BLaER1 treated with 17β-estradiol and CSF1 and Interleukin-3, amounts not matched to agents 10 nM and 100 nM (cell line): ENCODE measurements around the gene MNAT1.
A peak's percentile ranks its signal among the peaks of the same experiment; 100 is the strongest.
"Not testable (repeated sequence)": the region's sequence is repeated elsewhere in the genome, so short reads cannot be mapped to it uniquely, and the experiment has no call there.

ENCODE experiments used
- H3K27ac ChIP-seq, 11 experiments: shearing (Covaris generic); formaldehyde crosslinking; 2 replicates each; pipeline ENCODE4 v1.8.1; 2022
- H3K27me3 ChIP-seq, 11 experiments: shearing (Covaris generic); formaldehyde crosslinking; 2 replicates each; pipeline ENCODE4 v1.8.1; 2022
- H3K36me3 ChIP-seq, 11 experiments: shearing (Covaris generic); formaldehyde crosslinking; 2 replicates each; pipeline ENCODE4 v1.8.1; 2022
- H3K4me1 ChIP-seq, 10 experiments: shearing (Covaris generic); formaldehyde crosslinking; 2 replicates each; pipeline ENCODE4 v1.8.1; 2022
- H3K4me2 ChIP-seq, 11 experiments: shearing (Covaris generic); formaldehyde crosslinking; 2 replicates each; pipeline ENCODE4 v1.8.1; 2022
- H3K4me3 ChIP-seq, 10 experiments: shearing (Covaris generic); formaldehyde crosslinking; 2 replicates each; pipeline ENCODE4 v1.8.1; 2022
- H3K9ac ChIP-seq, 11 experiments: shearing (Covaris generic); formaldehyde crosslinking; 2 replicates each; pipeline ENCODE4 v1.8.1; 2022
- H3K9me3 ChIP-seq, 11 experiments: shearing (Covaris generic); formaldehyde crosslinking; replicated peaks in 1 of 11; 2 replicates each; pipeline ENCODE4 v1.8.1; 2022
- H4K20me1 ChIP-seq, 11 experiments: shearing (Covaris generic); formaldehyde crosslinking; 2 replicates each; pipeline ENCODE4 v1.8.1; 2022
- Cebpa-rat ChIP-seq, 11 experiments: shearing (Covaris generic); IDR thresholded peaks; 2 replicates each; pipeline ENCODE4 v1.8.1; 2022

The MNAT1 gene

GRCh38 chr14:60882219-60882618 lies 147.7 kb downstream of the MNAT1 start:
- Histone ChIP-seq H3K4me1 (no peaks in the 10 kb centered on the region), H3K4me3 (no peak overlapping the region), H4K20me1 (no peaks in the 10 kb centered on the region), H3K9me3 (peaks cover 18 to 33% (median 25%) of the 10 kb centered on the region in 11 experiments; a peak in 21 of 22 replicates), H3K4me2 (no peak overlapping the region), H3K36me3 (peaks cover 12 to 47% (median 23%) of the 10 kb centered on the region in 11 experiments; a peak in 18 of 22 replicates), H3K27ac (no peak overlapping the region), H3K27me3 (no peaks in the 10 kb centered on the region), H3K9ac (no peak overlapping the region)
- no peak for TF ChIP-seq Cebpa-rat (IDR thresholded peaks at IDR 0.05)

DNA sequence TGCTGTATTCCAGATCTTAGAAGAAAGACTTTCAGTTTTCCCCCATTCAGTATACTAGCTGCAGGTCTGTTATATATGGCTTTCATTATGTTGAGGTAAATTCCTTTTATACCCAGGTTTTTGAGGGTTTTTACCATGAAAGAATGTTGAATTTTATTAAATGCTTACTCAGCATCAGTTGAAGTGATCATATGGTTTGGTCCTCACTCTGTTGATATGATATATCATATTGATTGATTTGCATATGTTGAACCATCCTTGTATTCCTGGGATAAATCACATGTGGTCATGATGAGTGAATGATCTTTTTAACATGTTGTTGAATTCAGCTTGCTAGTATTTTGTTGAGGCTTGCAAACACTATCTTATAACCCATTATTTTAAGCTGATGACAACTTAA lies 149.6 kb downstream of the MNAT1 start:
- H3K9ac ChIP-seq = no peak overlapping the region
- H4K20me1 ChIP-seq = no peaks in the 10 kb centered on the region
- no peak for TF ChIP-seq Cebpa-rat (IDR thresholded peaks at IDR 0.05)
- H3K4me2 ChIP-seq = no peak overlapping the region
- no peaks in the 10 kb centered on the region for H3K27me3 ChIP-seq
- no peaks in the 10 kb centered on the region for H3K4me1 ChIP-seq
- H3K27ac ChIP-seq = no peak overlapping the region
- H3K9me3 ChIP-seq = peaks cover 18 to 33% (median 25%) of the 10 kb centered on the region in 11 experiments; a peak in 21 of 22 replicates
- H3K4me3 ChIP-seq = no peak overlapping the region
- peaks cover 12 to 47% (median 23%) of the 10 kb centered on the region in 11 experiments; a peak in 18 of 22 replicates for H3K36me3 ChIP-seq

DNA sequence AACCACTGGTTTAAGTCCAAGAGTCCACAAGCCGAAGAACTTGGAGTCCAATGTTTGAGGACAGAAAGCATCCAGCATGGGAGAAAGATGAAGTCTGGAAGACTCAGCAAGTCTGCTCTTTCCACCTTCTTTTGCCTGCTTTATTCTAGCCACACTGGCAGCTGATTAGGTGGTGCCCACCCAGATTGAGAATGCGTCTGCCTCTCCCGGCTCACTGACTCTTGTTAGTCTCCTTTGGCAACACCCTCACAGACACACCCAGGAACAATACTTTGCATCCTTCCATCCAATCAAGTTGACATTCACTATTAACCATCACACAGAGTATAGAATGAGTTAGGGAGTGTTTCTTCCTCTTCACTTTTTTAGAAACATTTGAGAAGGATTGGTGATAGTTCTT lies 156.1 kb downstream of the MNAT1 start:
- H3K27ac ChIP-seq, H3K9ac ChIP-seq: not testable (repeated sequence)

GRCh38 chr14:60893911-60894310 lies 159.3 kb downstream of the MNAT1 start:
- TF ChIP-seq Cebpa-rat (IDR thresholded peaks at IDR 0.05) = no peak
- H3K9ac ChIP-seq = no peak overlapping the region
- no peak overlapping the region for H3K27ac ChIP-seq
- no peaks in the 10 kb centered on the region; a peak in 1 of 22 replicates for H4K20me1 ChIP-seq
- no peak overlapping the region for H3K4me3 ChIP-seq
- peaks cover 0 to 8% (median 2%) of the 10 kb centered on the region in 10 experiments; a peak in 6 of 20 replicates for H3K4me1 ChIP-seq
- H3K27me3 ChIP-seq = no peaks in the 10 kb centered on the region
- H3K4me2 ChIP-seq = peak overlapping the region in 3 of 11 experiments; percentile 10 to 31 (median 13); a peak in 5 of 22 replicates
- H3K36me3 ChIP-seq = peaks cover 0 to 7% (median 0%) of the 10 kb centered on the region in 11 experiments; a peak in 1 of 22 replicates
- H3K9me3 ChIP-seq = peaks cover 0 to 5% (median 0%) of the 10 kb centered on the region in 11 experiments; a peak in 2 of 22 replicates

More for the DNA sequence above, 156.1 kb downstream of the MNAT1 start:
- H3K4me3 ChIP-seq, H3K4me2 ChIP-seq, H4K20me1 ChIP-seq, H3K36me3 ChIP-seq, H3K27me3 ChIP-seq, H3K4me1 ChIP-seq: not testable (repeated sequence)
- H3K9me3 ChIP-seq = peaks cover 0 to 11% (median under 1%) of the 10 kb centered on the region in 11 experiments; a peak in 3 of 22 replicates

DNA sequence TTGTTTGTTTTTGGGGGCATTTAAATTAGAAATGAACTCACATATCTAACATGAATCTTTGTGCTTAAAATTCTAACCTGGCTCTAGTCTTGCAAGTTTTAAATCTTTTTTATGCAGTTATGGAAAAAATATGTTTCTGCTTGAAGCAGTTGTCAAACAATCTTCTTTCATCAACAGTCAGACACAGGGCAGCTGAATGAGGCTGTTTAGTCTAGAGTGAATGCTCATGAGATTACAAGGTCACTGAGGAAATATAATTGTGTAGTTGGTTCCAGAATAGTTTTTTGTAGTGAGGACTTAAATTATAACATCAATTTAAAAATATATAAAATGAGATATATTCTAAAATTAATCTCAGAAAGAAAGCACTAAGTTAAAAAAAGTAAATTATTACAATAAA lies 169.8 kb downstream of the MNAT1 start:
- no peak overlapping the region for H3K4me3 ChIP-seq
- TF ChIP-seq Cebpa-rat (IDR thresholded peaks at IDR 0.05) = no peak
- H4K20me1 ChIP-seq = no peaks in the 10 kb centered on the region
- no peak overlapping the region for H3K27ac ChIP-seq
- H3K27me3 ChIP-seq = no peaks in the 10 kb centered on the region
- H3K4me2 ChIP-seq = no peak overlapping the region
- no peaks in the 10 kb centered on the region for H3K4me1 ChIP-seq
- H3K36me3 ChIP-seq = no peaks in the 10 kb centered on the region
- H3K9ac ChIP-seq = no peak overlapping the region
- H3K9me3 ChIP-seq = peaks cover 0 to 6% (median 0%) of the 10 kb centered on the region in 11 experiments; a peak in 1 of 22 replicates

DNA sequence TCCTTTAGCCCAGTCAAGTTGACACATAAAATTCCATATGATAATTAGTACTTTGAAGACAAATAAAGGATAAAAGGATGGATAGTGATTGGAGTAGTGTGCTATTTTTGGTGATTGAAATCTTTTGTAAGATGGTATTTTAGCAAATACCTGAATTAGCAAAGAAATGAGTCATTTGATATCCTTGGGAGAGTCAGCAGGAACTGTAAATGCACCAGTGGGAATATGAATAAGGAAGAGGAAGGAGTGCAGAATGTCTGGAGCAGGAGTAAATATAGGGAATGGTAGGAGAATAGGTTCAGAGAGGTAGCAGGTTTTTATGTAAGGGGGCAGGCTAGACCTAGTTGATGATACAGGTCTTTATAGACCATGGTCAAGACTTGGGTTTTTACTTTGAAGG lies 171.4 kb downstream of the MNAT1 start:
- Histone ChIP-seq H3K4me2 (no peak overlapping the region), H3K27me3 (no peaks in the 10 kb centered on the region), H4K20me1 (no peaks in the 10 kb centered on the region), H3K36me3 (no peaks in the 10 kb centered on the region), H3K9ac (no peak overlapping the region), H3K27ac (no peak overlapping the region), H3K9me3 (peaks cover 0 to 7% (median 0%) of the 10 kb centered on the region in 11 experiments; a peak in 1 of 22 replicates), H3K4me3 (no peak overlapping the region), H3K4me1 (no peaks in the 10 kb centered on the region)
- no peak for TF ChIP-seq Cebpa-rat (IDR thresholded peaks at IDR 0.05)

DNA sequence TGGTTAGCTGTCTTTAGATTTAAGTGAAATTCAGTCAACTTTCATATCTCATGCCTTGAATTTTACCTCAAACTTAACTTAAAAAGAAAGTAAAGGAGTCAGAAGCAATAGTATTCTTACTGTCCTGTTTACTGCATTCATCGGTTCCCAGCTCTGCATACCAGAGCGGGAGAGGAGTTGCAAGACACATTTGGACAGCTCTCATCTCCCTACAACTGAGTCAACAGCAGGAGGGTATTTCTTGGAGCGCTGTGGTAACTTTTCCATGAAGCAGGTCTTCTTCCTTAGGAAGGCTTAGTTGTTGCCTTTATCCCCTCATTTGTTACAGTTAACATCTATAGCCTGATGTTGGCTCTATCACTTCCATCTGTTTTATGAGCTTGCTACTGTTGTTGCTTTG lies 181.2 kb downstream of the MNAT1 start:
- H4K20me1 ChIP-seq = no peaks in the 10 kb centered on the region
- H3K4me1 ChIP-seq = peaks cover 0 to 11% (median 6%) of the 10 kb centered on the region in 10 experiments; a peak in 10 of 20 replicates
- peaks cover 0 to 13% (median 8%) of the 10 kb centered on the region in 11 experiments; a peak in 11 of 22 replicates for H3K36me3 ChIP-seq
- TF ChIP-seq Cebpa-rat (IDR thresholded peaks at IDR 0.05) = no peak
- no peak overlapping the region for H3K4me3 ChIP-seq
- H3K27me3 ChIP-seq = no peaks in the 10 kb centered on the region
- no peak overlapping the region for H3K9ac ChIP-seq
- H3K4me2 ChIP-seq = no peak overlapping the region
- H3K9me3 ChIP-seq = peaks cover 0 to 9% (median 0%) of the 10 kb centered on the region in 11 experiments; a peak in 5 of 22 replicates
- H3K27ac ChIP-seq = no peak overlapping the region

- TF ChIP-seq Cebpa-rat (IDR thresholded peaks at IDR 0.05) = no peak
- H3K27ac ChIP-seq = no peak overlapping the region
- H3K4me1 ChIP-seq = no peaks in the 10 kb centered on the region
- no peak overlapping the region for H3K4me3 ChIP-seq
- H3K27me3 ChIP-seq = no peaks in the 10 kb centered on the region
- peaks cover 0 to 8% (median 0%) of the 10 kb centered on the region in 11 experiments; a peak in 4 of 22 replicates for H3K9me3 ChIP-seq
- H3K9ac ChIP-seq = no peak overlapping the region
- peaks cover 0 to 13% (median 8%) of the 10 kb centered on the region in 11 experiments; a peak in 12 of 22 replicates for H3K36me3 ChIP-seq
- H4K20me1 ChIP-seq = no peaks in the 10 kb centered on the region
- H3K4me2 ChIP-seq = no peak overlapping the region
These were observed 187.5 kb downstream of the MNAT1 start for GRCh38 chr14:60922050-60922449.

DNA sequence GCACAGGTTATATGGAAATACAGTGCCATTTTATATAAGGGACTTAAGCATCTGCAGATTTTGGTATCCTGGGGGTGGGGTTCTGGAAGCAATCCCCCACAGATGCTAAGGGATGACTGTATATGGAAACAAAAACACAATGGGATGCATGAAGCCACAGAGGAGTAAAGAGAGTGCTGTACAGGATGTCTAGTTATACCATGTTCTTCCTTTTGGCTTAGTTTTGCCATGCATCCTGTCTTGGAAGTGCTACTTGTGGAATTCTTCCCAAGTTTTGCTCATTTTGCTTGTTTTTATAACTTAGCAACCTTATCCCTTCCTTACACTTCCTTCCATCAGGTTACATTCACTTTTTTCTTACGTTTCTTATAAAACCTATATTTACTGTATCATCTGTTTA lies 190.7 kb downstream of the MNAT1 start:
- TF ChIP-seq Cebpa-rat (IDR thresholded peaks at IDR 0.05) = no peak
- H3K4me2 ChIP-seq = no peak overlapping the region
- no peak overlapping the region for H3K4me3 ChIP-seq
- no peaks in the 10 kb centered on the region for H3K4me1 ChIP-seq
- H3K27ac ChIP-seq = no peak overlapping the region
- H3K36me3 ChIP-seq = peaks cover 0 to 4% (median 0%) of the 10 kb centered on the region in 11 experiments; a peak in 2 of 22 replicates
- no peak overlapping the region for H3K9ac ChIP-seq
- no peaks in the 10 kb centered on the region for H4K20me1 ChIP-seq
- H3K27me3 ChIP-seq = no peaks in the 10 kb centered on the region
- H3K9me3 ChIP-seq = no peaks in the 10 kb centered on the region

DNA sequence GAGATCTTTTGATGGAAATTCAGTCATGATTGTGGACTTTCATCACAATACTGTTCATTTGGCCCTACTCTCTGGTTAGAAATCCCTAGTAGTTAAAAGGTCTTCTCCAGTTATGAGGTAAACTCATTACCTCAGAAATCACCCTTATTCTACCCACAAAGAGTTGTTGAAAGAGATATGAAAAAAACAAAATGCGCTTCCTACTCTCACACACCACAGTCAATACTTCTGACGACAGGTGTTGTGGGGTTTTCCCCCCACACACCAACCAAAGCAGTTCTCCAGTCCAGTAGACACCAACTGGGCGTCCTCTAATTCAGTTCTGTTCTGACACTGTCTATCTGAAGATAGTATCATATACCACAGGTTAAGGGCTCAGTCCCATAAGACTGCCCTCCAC lies 191.4 kb downstream of the MNAT1 start:
- no peak overlapping the region for H3K9ac ChIP-seq
- no peak overlapping the region for H3K27ac ChIP-seq
- no peak for TF ChIP-seq Cebpa-rat (IDR thresholded peaks at IDR 0.05)
- H3K36me3 ChIP-seq = peaks cover 0 to 4% (median 0%) of the 10 kb centered on the region in 11 experiments; a peak in 2 of 22 replicates
- no peak overlapping the region for H3K4me2 ChIP-seq
- H3K9me3 ChIP-seq = no peaks in the 10 kb centered on the region
- no peak overlapping the region for H3K4me3 ChIP-seq
- peaks cover 0 to 2% (median 0%) of the 10 kb centered on the region in 10 experiments; a peak in 1 of 20 replicates for H3K4me1 ChIP-seq
- peaks cover 0 to 1% (median 0%) of the 10 kb centered on the region in 11 experiments; a peak in 1 of 22 replicates for H4K20me1 ChIP-seq
- no peaks in the 10 kb centered on the region for H3K27me3 ChIP-seq
